Measurements from ENCODE around the gene PCDH15. TPM values are rescaled to one million over a fixed set of nuclear protein-coding genes. Genes with fewer than 3 reads are reported as not detected.

The PCDH15 gene
- polyA plus RNA-seq, 1 of the 3 experiments (the other 2 are of a cell fraction): 0.03 TPM

DNA sequence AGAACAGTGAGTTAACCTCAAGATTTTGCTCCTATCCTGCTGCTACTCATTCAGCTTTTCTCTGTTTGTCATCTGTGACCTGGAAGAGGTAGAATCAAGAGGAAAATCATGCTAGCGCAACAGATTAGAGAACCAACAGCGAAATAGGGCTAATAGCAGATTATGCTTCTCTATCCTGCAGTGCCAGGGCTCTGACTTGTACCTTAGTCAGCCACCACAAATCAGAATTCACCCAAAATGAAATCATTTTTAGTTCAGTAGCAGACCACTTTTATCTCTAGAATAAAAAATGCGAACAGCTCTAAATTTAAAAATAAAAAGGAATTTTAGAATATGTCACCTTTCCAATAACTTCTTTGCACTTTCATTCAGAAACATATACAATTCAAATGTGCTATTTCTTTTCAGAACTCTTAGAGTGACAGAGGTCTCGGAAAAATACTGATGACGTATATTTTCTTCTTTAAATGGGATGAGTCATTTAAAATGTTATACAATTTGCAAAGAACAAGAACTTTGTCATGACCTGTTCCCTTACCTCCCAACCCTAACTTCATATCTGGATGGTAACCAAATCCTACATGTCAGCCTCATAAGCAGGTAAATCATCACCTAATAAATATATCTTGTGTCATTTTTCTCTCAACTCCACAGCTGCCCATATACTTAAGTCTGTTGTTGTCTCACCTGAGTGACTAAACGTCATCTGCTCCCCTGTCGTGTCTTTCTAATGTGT lies 896.4 kb downstream of the PCDH15 start:
- H3K9me2 ChIP-seq: no peaks in the 10 kb centered on the region
- DNase-seq: no peak
- no peak overlapping the region for H3K9ac ChIP-seq
- CTCF ChIA-PET: interaction anchor here (1.2 kb wide), 1 partner anchor 18 kb away, joined by 4 read pairs; no protein-coding TSS in a partner anchor
- H3K4me3 ChIP-seq (ENCODE audit: low read depth in 2 of 2, low read length in 1 of 2): no peak overlapping the region
- no peaks in the 10 kb centered on the region for H4K20me1 ChIP-seq (ENCODE audit: insufficient read depth)
- no peaks in the 10 kb centered on the region for H3K36me3 ChIP-seq (replicated peaks in 1 of 2; ENCODE audit: control insufficient read depth in 1 of 2, insufficient read depth in 2 of 2, low read length in 1 of 2)
- no peaks in the 10 kb centered on the region for H3K4me1 ChIP-seq (ENCODE audit: control insufficient read depth in 1 of 2, insufficient read depth in 2 of 2, low read depth in 1 of 2, low read length in 1 of 2)
- no peaks in the 10 kb centered on the region for H3F3A ChIP-seq (replicated peaks; ENCODE audit: insufficient read depth)
- H3K4me2 ChIP-seq: no peak overlapping the region
- POLR2A ChIA-PET: no interaction called here
- no peaks in the 10 kb centered on the region for H3K9me3 ChIP-seq
- H3K79me2 ChIP-seq (ENCODE audit: insufficient read depth): no peaks in the 10 kb centered on the region
- H3K27ac ChIP-seq (ENCODE audit: low read depth in 2 of 2, low read length in 1 of 2): no peak overlapping the region
- H2AFZ ChIP-seq (ENCODE audit: low read depth): no peak overlapping the region
- WGBS (ENCODE audit: low lambda C conversion rate): 65% methylated on average over 7 of the region's 7 CpGs
- TF ChIP-seq, protein P1, sequence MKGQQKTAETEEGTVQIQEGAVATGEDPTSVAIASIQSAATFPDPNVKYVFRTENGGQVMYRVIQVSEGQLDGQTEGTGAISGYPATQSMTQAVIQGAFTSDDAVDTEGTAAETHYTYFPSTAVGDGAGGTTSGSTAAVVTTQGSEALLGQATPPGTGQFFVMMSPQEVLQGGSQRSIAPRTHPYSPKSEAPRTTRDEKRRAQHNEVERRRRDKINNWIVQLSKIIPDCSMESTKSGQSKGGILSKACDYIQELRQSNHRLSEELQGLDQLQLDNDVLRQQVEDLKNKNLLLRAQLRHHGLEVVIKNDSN (IDR thresholded peaks at IDR 0.05; ENCODE audit: borderline replicate concordance, low read depth): no peak
- no peaks in the 10 kb centered on the region for H3K27me3 ChIP-seq (ENCODE audit: insufficient read depth)

DNA sequence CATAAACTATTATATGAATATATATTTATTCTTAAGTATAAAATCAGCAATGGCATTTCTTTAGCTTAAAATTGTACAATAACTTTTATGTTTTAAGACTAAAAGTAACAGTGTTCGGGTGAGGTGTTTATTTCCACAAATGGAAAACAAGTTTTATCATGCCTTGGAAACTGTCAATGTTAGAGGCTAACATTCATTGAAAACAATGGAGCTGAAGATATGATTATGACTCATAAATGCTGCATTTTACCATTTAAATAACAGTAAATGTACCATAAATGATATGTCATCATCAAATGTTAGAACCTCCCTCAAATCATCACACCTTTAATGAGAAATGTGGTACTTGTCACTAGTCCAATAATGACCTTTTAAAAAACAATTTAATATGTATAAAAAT lies 897.3 kb downstream of the PCDH15 start:
- no peak overlapping the region for H3K4me3 ChIP-seq (ENCODE audit: low read depth in 2 of 2, low read length in 1 of 2)
- POLR2A ChIA-PET: no interaction called here
- DNase-seq: no peak
- no peaks in the 10 kb centered on the region for H3F3A ChIP-seq (replicated peaks; ENCODE audit: insufficient read depth)
- H3K27me3 ChIP-seq (ENCODE audit: insufficient read depth): no peaks in the 10 kb centered on the region
- H3K27ac ChIP-seq (ENCODE audit: low read depth in 2 of 2, low read length in 1 of 2): no peak overlapping the region
- 39% methylated on average over 1 of the region's 1 CpG for WGBS (ENCODE audit: low lambda C conversion rate)
- H3K9ac ChIP-seq: no peak overlapping the region
- no peaks in the 10 kb centered on the region for H3K79me2 ChIP-seq (ENCODE audit: insufficient read depth)
- CTCF ChIA-PET: interaction anchor here (1.2 kb wide), 1 partner anchor 17 kb away, joined by 4 read pairs; no protein-coding TSS in a partner anchor
- no peaks in the 10 kb centered on the region for H3K9me2 ChIP-seq
- H4K20me1 ChIP-seq (ENCODE audit: insufficient read depth): no peaks in the 10 kb centered on the region
- no peaks in the 10 kb centered on the region for H3K36me3 ChIP-seq (replicated peaks in 1 of 2; ENCODE audit: control insufficient read depth in 1 of 2, insufficient read depth in 2 of 2, low read length in 1 of 2)
- no peak for TF ChIP-seq YY1 (IDR thresholded peaks at IDR 0.05; ENCODE audit: low read depth)
- TF ChIP-seq NFIC (IDR thresholded peaks at IDR 0.05; ENCODE audit: borderline replicate concordance): no peak
- TF ChIP-seq, protein P2, sequence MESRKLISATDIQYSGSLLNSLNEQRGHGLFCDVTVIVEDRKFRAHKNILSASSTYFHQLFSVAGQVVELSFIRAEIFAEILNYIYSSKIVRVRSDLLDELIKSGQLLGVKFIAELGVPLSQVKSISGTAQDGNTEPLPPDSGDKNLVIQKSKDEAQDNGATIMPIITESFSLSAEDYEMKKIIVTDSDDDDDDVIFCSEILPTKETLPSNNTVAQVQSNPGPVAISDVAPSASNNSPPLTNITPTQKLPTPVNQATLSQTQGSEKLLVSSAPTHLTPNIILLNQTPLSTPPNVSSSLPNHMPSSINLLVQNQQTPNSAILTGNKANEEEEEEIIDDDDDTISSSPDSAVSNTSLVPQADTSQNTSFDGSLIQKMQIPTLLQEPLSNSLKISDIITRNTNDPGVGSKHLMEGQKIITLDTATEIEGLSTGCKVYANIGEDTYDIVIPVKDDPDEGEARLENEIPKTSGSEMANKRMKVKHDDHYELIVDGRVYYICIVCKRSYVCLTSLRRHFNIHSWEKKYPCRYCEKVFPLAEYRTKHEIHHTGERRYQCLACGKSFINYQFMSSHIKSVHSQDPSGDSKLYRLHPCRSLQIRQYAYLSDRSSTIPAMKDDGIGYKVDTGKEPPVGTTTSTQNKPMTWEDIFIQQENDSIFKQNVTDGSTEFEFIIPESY (IDR thresholded peaks at IDR 0.05; ENCODE audit: borderline replicate concordance, low read depth): no peak
- TF ChIP-seq SIN3A (IDR thresholded peaks at IDR 0.05; ENCODE audit: borderline replicate concordance, low read depth, low read length): no peak
- TF ChIP-seq, protein P3, sequence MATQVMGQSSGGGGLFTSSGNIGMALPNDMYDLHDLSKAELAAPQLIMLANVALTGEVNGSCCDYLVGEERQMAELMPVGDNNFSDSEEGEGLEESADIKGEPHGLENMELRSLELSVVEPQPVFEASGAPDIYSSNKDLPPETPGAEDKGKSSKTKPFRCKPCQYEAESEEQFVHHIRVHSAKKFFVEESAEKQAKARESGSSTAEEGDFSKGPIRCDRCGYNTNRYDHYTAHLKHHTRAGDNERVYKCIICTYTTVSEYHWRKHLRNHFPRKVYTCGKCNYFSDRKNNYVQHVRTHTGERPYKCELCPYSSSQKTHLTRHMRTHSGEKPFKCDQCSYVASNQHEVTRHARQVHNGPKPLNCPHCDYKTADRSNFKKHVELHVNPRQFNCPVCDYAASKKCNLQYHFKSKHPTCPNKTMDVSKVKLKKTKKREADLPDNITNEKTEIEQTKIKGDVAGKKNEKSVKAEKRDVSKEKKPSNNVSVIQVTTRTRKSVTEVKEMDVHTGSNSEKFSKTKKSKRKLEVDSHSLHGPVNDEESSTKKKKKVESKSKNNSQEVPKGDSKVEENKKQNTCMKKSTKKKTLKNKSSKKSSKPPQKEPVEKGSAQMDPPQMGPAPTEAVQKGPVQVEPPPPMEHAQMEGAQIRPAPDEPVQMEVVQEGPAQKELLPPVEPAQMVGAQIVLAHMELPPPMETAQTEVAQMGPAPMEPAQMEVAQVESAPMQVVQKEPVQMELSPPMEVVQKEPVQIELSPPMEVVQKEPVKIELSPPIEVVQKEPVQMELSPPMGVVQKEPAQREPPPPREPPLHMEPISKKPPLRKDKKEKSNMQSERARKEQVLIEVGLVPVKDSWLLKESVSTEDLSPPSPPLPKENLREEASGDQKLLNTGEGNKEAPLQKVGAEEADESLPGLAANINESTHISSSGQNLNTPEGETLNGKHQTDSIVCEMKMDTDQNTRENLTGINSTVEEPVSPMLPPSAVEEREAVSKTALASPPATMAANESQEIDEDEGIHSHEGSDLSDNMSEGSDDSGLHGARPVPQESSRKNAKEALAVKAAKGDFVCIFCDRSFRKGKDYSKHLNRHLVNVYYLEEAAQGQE (IDR thresholded peaks at IDR 0.05; ENCODE audit: low read depth, low read length): no peak
- no peak for TF ChIP-seq FOSL2 (IDR thresholded peaks at IDR 0.05; ENCODE audit: borderline replicate concordance, low read depth)
- TF ChIP-seq FOXJ3 (CRISPR knock-in tag; IDR thresholded peaks at IDR 0.05): no peak
- no peak for TF ChIP-seq MXI1 (IDR thresholded peaks at IDR 0.05; ENCODE audit: low read depth, low read length)
- TF ChIP-seq TAF1 (IDR thresholded peaks at IDR 0.05; ENCODE audit: borderline replicate concordance, low read depth, low read length): no peak
- TF ChIP-seq RFX5 (IDR thresholded peaks at IDR 0.05; ENCODE audit: low read length): no peak
- TF ChIP-seq CHD2 (IDR thresholded peaks at IDR 0.05; ENCODE audit: low read length, partially characterized antibody): no peak
- no peak for TF ChIP-seq POLR2AphosphoS5 (IDR thresholded peaks at IDR 0.05; ENCODE audit: low read depth, low read length)
- TF ChIP-seq, protein P4, sequence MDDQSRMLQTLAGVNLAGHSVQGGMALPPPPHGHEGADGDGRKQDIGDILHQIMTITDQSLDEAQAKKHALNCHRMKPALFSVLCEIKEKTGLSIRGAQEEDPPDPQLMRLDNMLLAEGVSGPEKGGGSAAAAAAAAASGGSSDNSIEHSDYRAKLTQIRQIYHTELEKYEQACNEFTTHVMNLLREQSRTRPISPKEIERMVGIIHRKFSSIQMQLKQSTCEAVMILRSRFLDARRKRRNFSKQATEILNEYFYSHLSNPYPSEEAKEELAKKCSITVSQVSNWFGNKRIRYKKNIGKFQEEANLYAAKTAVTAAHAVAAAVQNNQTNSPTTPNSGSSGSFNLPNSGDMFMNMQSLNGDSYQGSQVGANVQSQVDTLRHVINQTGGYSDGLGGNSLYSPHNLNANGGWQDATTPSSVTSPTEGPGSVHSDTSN (IDR thresholded peaks at IDR 0.05): no peak
- no peak for TF ChIP-seq RXRA (IDR thresholded peaks at IDR 0.05; ENCODE audit: borderline replicate concordance, low read depth)
- TF ChIP-seq, protein P5, sequence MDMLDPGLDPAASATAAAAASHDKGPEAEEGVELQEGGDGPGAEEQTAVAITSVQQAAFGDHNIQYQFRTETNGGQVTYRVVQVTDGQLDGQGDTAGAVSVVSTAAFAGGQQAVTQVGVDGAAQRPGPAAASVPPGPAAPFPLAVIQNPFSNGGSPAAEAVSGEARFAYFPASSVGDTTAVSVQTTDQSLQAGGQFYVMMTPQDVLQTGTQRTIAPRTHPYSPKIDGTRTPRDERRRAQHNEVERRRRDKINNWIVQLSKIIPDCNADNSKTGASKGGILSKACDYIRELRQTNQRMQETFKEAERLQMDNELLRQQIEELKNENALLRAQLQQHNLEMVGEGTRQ (IDR thresholded peaks at IDR 0.05; ENCODE audit: borderline replicate concordance, low read depth, low read length): no peak
- TF ChIP-seq, protein P1 (IDR thresholded peaks at IDR 0.05; ENCODE audit: borderline replicate concordance, low read depth): no peak
- no peak overlapping the region for H3K4me2 ChIP-seq
- H2AFZ ChIP-seq (ENCODE audit: low read depth): no peak overlapping the region
- no peaks in the 10 kb centered on the region for H3K9me3 ChIP-seq
- H3K4me1 ChIP-seq (ENCODE audit: control insufficient read depth in 1 of 2, insufficient read depth in 2 of 2, low read depth in 1 of 2, low read length in 1 of 2): no peaks in the 10 kb centered on the region
